GM12801 (cell line): Measurements from ENCODE around the gene PAXX.

Experiments used
- CTCF ChIP-seq: IDR thresholded peaks from one replicate; pipeline ENCODE4 v1.5.1; 2011; ENCODE audit warnings: control low read depth; ENCODE audit not compliant: insufficient read length; ENCODE audit errors: extremely low read depth

Gene PAXX

DNA sequence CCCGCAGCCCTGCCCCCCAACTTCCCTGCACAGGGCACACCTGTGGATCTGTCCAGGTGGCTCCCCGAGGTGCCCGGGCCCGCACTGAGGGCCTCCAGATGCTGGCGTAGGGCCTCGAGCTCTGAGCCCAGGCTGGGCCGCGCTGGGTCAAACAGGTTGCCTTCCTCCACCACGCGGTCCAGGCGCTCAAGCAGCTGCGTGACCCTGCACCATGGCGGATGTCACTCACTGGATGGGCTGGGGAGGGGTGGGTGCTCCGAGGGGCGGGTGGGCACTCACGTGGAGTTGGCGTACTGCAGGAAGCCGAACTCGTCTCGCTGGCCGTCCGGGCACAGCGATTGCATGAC, 30.4 kb downstream of the PAXX start:
- no peak for TF ChIP-seq CTCF

GRCh38 chr9:137023157-137023556, 30.9 kb downstream of the PAXX start:
- TF ChIP-seq CTCF: no peak

GRCh38 chr9:137023583-137023991, 31.4 kb downstream of the PAXX start:
- TF ChIP-seq CTCF: no peak

DNA sequence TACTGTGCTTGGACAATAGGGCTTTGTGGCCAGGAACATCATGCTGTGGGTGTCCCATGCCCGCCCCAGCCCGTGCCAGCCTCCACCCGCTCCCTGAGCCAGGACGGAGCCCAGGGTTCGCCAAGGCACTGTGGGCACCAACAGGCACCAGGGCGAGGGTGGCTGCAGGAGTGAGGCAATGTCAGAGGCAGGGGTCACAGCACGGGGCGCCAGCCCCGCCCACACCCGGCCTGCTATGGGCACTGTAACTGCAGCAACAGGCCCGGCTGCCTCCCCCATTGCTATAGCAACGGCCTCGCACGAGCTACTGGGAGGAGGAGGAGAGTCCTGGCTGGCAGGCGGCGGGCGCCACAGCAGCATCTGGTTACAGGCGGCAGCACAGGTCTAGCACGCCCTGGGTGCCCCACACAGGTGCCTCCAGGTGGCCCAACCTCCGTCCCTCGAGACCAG, 33.3 kb downstream of the PAXX start:
- no peak for TF ChIP-seq CTCF

DNA sequence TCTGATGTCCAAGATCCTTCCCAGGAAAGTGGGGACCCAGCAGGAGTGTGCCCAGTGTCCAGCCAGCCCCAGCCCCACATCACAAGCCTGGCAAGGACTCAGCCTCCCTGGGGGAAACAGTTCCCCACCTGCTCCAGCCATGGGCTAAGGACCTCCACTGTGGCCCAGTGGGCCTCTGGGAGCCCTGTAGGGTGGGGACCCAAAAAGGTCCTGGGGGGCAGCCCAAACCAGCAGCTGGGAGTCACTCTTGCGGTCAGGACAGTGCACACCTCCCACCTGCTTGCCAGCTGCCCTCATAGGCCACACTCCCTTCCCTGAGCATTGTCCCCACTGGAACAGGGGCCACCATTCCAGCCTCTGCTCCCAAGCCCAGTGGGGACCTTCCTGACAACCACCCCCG, 34.2 kb downstream of the PAXX start:
- no peak for TF ChIP-seq CTCF

DNA sequence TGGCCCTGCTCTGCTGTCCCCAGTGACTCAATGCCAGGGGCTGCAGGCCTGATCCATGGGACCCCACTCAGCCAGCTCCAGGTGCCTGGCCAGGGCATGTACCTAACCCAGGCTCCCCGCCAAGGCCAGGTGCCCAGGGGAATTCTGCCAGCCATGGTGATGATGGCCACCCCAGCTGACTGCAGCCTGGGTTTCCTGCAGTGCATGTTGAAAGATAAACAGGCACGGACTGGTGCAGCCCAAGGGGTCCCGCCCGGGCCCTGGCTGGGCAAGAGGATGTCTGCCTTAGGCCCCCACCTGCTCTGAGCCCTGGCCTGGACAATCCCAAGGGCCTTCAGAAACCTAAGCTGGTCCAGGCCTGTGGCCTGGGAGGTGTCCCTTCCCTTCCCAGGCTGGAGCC, 34.6 kb downstream of the PAXX start:
- TF ChIP-seq CTCF: no peak

- TF ChIP-seq CTCF: no peak
These were observed 35.4 kb downstream of the PAXX start, which contains the start of gene ABCA2 for GRCh38 chr9:137027369-137028262. Gene ABCA2, minus strand, starts transcription at chr9:137028237. Its CDS starts 97 bp downstream, at chr9:137028140.
